ENCODE measurements around the gene APLP2. TPM values are rescaled to one million over a fixed set of nuclear protein-coding genes. Genes with fewer than 3 reads are reported as not detected.

The APLP2 gene
- total and polyA plus RNA-seq, 2 of the 13 experiments (the other 11 are each of a cell fraction or from before 2014, with no cell fraction given) = 315 to 594 TPM

DNA sequence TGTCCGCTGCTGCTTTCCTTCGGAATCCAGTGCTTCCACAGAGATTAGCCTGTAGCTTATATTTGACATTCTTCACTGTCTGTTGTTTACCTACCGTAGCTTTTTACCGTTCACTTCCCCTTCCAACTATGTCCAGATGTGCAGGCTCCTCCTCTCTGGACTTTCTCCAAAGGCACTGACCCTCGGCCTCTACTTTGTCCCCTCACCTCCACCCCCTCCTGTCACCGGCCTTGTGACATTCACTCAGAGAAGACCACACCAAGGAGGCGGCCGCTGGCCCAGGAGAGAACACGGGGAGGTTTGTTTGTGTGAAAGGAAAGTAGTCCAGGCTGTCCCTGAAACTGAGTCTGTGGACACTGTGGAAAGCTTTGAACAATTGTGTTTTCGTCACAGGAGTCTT is 74.4 kb downstream of the APLP2 start (continued):
- TF ChIP-seq PAF1 (CRISPR knock-in tag; IDR thresholded peaks at IDR 0.05) (no peak), ZBTB7B (CRISPR knock-in tag; IDR thresholded peaks at IDR 0.05) (peak; percentile 85; the same call in 1 of the 2 replicates), CAMTA2 (CRISPR knock-in tag; IDR thresholded peaks at IDR 0.05; ENCODE audit: borderline replicate concordance) (no peak), ZBTB42 (CRISPR knock-in tag; IDR thresholded peaks at IDR 0.05) (peak; percentile 100), FOXA1 (IDR thresholded peaks at IDR 0.05) (peak; percentile 71), FOXA1 (CRISPR knock-in tag; IDR thresholded peaks at IDR 0.05) (peak; percentile 92), KLF13 (CRISPR knock-in tag; IDR thresholded peaks at IDR 0.05) (no peak), ZNF350 (CRISPR knock-in tag; IDR thresholded peaks at IDR 0.05; ENCODE audit: borderline replicate concordance, low read depth) (0 out of 2 replicates have a peak, but pooled peaks have one; percentile 45), TEAD3 (CRISPR knock-in tag; optimal IDR thresholded peaks at IDR 0.05; ENCODE audit: borderline replicate concordance) (peak; percentile 93), ZNF556 (CRISPR knock-in tag; IDR thresholded peaks at IDR 0.05; ENCODE audit: borderline replicate concordance) (peak; percentile 65; the same call in 1 of the 2 replicates), MXD4 (CRISPR knock-in tag; IDR thresholded peaks at IDR 0.05) (peak; percentile 67; the same call in 1 of the 2 replicates), NCOR1 (IDR thresholded peaks at IDR 0.05; ENCODE audit: borderline replicate concordance, low read length) (peak; percentile 88), ASH2L (IDR thresholded peaks at IDR 0.05; ENCODE audit: insufficient read length, low read depth, low read length) (peak; percentile 60), FOXJ3 (CRISPR knock-in tag; IDR thresholded peaks at IDR 0.05; ENCODE audit: borderline replicate concordance) (peak; percentile 58; the same call in 1 of the 2 replicates), KMT2A (CRISPR knock-in tag; IDR thresholded peaks at IDR 0.05) (0 out of 2 replicates have a peak, but pooled peaks have one; percentile 38)
- TF ChIP-seq, protein P1, sequence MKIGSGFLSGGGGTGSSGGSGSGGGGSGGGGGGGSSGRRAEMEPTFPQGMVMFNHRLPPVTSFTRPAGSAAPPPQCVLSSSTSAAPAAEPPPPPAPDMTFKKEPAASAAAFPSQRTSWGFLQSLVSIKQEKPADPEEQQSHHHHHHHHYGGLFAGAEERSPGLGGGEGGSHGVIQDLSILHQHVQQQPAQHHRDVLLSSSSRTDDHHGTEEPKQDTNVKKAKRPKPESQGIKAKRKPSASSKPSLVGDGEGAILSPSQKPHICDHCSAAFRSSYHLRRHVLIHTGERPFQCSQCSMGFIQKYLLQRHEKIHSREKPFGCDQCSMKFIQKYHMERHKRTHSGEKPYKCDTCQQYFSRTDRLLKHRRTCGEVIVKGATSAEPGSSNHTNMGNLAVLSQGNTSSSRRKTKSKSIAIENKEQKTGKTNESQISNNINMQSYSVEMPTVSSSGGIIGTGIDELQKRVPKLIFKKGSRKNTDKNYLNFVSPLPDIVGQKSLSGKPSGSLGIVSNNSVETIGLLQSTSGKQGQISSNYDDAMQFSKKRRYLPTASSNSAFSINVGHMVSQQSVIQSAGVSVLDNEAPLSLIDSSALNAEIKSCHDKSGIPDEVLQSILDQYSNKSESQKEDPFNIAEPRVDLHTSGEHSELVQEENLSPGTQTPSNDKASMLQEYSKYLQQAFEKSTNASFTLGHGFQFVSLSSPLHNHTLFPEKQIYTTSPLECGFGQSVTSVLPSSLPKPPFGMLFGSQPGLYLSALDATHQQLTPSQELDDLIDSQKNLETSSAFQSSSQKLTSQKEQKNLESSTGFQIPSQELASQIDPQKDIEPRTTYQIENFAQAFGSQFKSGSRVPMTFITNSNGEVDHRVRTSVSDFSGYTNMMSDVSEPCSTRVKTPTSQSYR (CRISPR knock-in tag; IDR thresholded peaks at IDR 0.05; ENCODE audit: borderline replicate concordance) = peak; percentile 86
- TF ChIP-seq, protein P2, sequence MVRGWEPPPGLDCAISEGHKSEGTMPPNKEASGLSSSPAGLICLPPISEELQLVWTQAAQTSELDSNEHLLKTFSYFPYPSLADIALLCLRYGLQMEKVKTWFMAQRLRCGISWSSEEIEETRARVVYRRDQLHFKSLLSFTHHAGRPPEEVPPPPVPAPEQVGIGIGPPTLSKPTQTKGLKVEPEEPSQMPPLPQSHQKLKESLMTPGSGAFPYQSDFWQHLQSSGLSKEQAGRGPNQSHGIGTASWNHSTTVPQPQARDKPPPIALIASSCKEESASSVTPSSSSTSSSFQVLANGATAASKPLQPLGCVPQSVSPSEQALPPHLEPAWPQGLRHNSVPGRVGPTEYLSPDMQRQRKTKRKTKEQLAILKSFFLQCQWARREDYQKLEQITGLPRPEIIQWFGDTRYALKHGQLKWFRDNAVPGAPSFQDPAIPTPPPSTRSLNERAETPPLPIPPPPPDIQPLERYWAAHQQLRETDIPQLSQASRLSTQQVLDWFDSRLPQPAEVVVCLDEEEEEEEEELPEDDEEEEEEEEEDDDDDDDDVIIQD (CRISPR knock-in tag; IDR thresholded peaks at IDR 0.05; ENCODE audit: low read depth) = peak; percentile 92; the same call in 1 of the 2 replicates
- TF ChIP-seq, protein P3, sequence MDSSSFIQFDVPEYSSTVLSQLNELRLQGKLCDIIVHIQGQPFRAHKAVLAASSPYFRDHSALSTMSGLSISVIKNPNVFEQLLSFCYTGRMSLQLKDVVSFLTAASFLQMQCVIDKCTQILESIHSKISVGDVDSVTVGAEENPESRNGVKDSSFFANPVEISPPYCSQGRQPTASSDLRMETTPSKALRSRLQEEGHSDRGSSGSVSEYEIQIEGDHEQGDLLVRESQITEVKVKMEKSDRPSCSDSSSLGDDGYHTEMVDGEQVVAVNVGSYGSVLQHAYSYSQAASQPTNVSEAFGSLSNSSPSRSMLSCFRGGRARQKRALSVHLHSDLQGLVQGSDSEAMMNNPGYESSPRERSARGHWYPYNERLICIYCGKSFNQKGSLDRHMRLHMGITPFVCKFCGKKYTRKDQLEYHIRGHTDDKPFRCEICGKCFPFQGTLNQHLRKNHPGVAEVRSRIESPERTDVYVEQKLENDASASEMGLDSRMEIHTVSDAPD (CRISPR knock-in tag; IDR thresholded peaks at IDR 0.05) = no peak
- TF ChIP-seq, protein P4, sequence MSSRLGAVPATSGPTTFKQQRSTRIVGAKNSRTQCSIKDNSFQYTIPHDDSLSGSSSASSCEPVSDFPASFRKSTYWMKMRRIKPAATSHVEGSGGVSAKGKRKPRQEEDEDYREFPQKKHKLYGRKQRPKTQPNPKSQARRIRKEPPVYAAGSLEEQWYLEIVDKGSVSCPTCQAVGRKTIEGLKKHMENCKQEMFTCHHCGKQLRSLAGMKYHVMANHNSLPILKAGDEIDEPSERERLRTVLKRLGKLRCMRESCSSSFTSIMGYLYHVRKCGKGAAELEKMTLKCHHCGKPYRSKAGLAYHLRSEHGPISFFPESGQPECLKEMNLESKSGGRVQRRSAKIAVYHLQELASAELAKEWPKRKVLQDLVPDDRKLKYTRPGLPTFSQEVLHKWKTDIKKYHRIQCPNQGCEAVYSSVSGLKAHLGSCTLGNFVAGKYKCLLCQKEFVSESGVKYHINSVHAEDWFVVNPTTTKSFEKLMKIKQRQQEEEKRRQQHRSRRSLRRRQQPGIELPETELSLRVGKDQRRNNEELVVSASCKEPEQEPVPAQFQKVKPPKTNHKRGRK (CRISPR knock-in tag; IDR thresholded peaks at IDR 0.05) = no peak
- TF ChIP-seq, protein P5, sequence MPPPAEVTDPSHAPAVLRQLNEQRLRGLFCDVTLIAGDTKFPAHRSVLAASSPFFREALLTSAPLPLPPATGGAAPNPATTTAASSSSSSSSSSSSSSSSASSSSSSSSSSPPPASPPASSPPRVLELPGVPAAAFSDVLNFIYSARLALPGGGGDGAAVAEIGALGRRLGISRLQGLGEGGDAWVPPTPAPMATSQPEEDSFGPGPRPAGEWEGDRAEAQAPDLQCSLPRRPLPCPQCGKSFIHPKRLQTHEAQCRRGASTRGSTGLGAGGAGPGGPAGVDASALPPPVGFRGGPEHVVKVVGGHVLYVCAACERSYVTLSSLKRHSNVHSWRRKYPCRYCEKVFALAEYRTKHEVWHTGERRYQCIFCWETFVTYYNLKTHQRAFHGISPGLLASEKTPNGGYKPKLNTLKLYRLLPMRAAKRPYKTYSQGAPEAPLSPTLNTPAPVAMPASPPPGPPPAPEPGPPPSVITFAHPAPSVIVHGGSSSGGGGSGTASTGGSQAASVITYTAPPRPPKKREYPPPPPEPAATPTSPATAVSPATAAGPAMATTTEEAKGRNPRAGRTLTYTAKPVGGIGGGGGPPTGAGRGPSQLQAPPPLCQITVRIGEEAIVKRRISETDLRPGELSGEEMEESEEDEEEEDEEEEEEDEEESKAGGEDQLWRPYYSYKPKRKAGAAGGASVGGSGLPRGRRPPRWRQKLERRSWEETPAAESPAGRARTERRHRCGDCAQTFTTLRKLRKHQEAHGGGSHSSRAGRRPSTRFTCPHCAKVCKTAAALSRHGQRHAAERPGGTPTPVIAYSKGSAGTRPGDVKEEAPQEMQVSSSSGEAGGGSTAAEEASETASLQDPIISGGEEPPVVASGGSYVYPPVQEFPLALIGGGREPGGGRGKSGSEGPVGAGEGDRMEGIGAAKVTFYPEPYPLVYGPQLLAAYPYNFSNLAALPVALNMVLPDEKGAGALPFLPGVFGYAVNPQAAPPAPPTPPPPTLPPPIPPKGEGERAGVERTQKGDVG (CRISPR knock-in tag; IDR thresholded peaks at IDR 0.05; ENCODE audit: borderline replicate concordance) = peak; percentile 43; the same call in 1 of the 2 replicates

Measured in HepG2 (cell line).